Activated CD8-positive, alpha-beta memory T cell treated with anti-CD3 and anti-CD28 coated beads for 1 hour (primary cell): ENCODE results near the gene CMSS1.

Experiments
- DNase-seq, 2 donors: peaks; one replicate each; pipeline ENCODE4 v3.0.0-alpha.2; 2020; ENCODE audit warnings: low read depth in 1 of 2; ENCODE audit errors: extremely low read depth in 1 of 2

Gene CMSS1

DNA sequence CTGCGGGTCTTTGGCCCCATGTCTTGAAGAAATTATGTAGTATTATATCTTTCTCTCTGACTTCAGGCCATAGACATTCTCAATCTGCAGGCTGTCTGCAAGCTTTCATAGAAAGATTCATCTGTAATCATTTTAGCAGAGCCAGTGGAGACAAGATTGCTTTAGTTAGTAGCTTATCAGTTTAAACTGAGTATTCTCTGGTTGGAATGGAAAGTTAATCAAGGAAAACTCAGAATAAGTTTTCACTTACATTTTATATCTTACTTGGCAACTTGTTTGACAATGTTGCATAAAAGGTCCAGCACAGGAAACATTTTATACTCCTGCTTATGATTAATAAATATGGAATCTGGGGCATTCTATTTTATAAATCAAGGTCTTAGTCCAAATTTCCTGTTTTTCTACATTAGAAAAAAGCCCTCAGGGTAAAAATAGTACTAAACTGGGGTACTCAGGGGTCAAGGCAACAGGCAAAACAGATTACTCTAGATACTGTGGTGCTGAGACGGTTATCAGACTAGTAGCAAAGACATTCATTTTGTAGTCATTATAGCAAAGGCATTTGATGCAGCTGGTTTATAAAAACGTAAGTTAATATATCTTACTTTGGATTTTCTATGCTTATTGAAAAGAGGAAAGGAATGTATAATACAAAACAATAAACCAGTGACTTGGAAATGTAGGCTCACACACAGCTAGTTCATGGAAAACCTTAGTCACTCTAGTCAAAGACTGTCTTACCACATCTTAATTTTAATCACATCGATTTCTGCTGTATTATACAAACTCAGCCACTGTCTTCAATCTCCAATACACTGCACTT lies 341.9 kb downstream of the CMSS1 start:
- no peak for DNase-seq

DNA sequence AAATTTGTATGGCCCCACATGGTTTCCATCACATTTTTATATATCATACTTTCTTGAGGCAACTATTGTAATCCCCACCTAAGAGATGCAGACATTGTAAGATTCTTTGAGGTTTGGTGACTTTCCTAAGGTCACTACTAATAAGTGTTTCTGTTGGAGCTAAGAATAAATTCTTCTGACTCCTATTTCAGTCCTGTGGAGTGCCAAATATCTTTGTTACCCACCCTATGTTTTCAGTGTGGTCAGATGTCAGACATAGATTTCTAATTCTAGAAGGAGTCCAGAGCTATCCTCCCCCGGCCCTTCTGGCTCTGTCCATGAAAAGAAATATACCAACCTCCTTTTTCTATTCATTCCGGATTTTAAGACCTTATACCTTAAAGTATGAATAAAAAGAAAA lies 342.9 kb downstream of the CMSS1 start:
- no peak for DNase-seq

DNA sequence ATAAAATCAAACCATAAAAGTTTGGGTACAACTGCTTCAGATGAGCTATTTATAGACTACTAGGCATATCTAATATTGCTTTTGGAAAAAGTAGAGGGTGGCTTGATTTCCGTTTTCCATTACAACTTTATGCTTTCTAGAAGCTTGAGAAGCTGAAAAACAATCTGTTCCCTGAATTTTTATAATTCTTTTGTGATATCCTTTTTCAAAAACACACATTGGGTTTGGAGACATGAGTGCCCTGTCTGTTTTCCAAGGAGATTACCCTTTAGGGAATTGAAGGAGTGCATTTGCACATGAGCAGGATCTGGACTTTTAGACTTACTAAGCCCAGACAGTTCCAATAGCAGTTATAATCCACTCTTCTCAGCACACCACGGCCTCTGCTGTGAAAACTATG lies 346.1 kb downstream of the CMSS1 start:
- no peak for DNase-seq

DNA sequence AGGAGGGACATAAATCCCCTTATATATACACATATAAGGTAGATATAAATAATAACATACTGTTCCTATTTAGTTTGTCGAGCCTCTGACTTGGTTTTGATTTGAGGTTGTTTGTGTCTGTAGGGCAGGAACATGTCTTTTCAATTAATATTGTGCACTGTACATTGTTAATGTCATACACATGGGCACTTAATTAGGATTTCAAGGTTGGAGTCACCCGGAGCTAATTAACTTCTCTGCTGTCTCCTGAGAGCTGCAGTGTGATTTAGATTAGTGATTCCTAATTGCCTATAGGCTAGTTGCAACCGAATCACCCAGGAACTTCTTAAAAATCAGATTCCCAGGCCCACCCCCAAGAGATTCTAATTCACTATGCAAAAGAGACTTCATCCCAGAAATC lies 347.1 kb downstream of the CMSS1 start:
- no peak for DNase-seq

DNA sequence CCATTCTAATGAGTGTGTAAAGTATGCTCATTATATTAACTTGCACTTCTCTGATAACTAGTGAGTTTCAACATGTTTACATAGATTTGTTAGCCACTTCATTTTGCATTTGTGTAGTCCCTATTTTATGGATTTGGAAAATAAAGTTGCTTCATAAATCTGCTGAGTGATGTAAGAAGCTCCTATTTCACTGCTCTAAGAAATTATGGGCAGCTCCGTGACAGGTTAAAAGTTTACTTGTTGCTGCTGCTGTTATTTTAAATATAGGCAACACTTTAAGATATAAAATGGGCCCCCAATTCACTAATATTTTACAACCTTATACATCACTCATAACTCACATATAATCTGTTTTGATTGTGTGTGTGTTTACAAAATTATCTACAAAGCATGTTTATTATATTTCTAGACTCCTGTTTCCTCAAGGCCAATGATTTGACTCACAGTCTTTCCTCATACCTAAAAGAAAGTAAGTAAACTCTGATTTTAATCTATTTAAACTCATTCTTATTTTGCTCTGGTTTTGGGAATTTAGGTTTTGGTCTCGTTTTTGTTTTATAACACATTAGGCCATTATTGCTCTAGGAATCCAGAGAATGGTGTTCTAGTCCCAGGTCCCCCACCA lies 348.4 kb downstream of the CMSS1 start:
- DNase-seq: no peak

DNA sequence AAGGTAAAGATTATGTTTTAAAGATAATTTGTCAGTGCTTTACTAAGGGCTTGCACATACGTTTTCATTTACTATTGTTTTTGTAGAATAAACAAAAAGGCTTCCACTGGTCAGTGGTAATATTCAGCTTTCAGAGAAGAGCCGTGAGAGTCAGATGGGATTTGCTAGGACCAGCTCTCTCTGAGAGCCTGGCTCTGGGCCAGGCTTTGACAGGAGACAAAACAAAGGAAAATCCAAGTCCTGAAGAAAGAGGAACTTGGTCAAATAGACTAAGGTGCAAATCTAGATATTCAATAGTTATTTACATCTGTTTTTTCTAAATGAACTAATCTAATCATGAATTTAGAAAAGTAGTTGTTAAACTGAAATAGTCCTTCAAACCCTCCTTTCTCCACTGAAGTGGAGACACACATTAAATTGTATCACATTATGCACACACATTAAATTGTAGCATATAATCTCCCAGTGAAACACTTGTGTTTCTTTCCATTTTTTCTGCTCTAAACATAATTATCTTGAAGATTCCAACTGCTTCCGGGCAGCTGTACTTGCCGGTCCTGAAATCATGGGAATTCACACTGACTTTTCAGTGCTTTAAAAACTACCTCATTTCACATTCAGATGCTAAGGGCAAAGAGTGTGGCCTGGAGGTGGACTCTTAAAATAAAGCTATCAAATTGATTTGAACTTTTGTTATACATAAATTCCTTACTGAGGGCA lies 351.7 kb downstream of the CMSS1 start:
- no peak for DNase-seq

DNA sequence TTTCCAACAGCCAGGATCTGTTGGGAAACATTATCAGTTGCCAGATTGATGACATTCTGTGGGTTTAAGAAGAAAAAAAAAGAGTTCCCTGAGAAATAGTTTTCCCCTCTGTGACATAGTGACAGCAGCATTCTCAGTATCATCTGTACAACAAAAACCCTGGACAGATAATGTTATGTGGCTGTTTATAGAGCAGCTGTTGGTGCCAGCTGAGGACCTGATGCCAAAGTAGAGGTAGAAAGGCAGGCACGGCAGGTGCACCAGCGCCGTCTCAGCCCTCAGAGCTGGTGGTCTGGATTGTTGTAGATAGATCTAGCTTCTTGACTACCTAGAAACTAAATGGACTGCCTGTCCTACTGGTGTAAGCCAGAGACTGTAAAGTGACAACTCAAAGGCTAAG lies 352.8 kb downstream of the CMSS1 start:
- no peak for DNase-seq

DNA sequence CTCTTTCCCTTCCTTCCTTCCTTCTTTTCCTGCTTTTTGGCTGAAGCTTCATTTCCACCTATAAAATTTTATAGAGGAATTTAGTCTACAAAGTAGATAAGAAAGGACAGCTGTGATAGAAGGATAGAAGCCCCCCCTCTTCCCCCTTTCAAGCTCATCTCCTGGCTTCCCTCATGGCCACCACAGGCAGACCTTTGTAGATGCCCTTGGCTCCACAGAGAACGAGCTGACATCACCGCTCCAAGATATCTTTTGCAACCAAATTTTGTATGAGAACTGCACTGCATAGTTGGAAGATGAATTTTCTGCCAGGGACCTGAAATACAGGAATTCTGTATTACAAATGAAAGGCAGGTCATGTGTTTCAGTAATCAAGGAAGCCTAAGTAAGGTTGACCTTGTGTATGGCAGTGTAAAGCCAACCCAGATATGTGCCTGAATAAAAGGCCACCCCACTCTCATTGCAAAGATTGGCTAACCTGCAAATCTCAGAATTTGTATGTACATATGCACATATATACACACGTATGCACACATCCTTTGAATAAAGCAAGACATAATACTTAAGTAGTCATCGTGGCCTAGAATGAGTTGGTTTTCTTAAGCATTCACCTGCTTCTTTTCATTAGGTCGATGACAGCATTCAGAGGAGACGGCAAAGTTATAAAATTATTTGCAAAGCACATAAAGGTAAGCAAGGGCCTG lies 353.7 kb downstream of the CMSS1 start:
- DNase-seq: no peak

DNA sequence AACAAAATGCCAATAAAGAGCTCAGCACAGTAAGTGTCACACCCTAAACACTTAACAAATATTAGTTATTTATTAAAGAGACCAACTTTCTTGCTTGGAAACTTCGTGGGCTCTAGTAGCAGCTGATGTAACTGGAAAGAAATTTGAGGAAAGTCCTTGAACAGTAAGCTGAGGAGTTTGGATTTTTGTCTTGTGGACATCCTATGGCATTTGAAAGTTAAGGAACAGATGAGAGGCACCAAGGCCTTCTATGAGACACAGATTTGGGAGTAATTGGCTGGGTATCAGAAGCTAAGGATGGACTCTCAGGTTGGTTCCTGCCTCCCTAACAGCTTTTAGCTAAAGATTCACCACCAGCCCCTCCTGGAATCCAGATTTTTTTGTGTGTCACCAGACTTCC lies 356.3 kb downstream of the CMSS1 start:
- DNase-seq: no peak

DNA sequence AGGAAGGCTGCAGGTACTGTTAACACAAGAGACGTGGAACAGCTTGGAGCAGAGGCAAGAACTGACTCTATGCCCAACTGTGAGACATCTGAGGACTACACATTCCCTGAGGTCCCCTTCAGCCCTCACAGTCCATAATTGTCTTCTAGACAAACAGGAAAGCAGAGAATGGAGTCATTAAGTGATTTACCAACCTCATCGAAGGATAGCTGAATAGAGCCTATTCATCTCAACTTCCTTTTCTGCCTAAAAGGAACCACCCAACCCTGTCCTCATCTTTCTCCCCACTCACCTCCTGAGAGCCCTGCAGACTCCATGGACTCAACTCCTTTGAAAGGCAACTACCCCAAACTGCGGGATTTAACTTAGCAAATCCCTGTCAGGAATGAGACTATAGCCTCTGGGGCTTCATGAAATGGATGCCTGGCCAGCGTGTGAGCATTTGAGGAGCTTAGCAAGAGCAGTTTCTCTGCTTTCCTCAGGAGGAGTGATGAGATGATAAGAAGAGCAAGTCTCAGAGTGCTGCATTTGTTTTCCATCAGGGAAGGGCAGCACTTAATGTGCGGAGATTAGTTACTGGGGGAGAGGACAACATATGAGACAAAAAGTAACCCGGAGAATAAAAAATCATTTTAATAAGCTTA lies 358.1 kb downstream of the CMSS1 start:
- DNase-seq: no peak

DNA sequence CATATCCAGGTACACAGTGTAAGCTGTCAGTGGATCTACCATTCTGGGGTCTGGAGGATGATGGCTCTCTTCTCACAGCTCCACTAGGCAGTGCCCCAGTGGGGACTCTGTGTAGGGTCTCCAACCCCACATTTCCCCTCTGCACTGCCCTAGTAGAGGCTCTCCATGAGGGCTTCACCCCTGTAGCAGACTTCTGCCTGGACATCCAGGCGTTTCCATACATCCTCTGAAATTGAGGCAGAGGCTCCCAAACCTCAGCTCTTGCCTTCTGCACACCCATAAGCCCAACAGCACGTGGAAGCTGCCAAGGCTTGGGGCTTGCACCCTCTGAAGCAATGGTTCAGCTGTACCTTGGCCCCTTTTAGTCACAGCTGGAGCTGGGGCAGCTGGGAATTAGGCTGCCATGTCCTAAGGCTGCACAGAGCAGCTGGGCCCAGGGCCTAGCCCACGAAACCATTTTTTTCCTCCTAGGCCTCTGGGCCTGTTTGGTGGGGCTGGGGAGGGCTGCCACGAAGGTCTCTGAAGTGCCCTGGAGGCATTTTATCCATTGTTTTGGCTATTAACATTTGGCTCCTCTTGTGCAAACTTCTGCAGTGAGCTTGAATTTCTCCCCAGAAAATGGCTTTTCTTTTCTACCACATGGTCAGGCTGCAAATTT lies 362.2 kb downstream of the CMSS1 start:
- no peak for DNase-seq

DNA sequence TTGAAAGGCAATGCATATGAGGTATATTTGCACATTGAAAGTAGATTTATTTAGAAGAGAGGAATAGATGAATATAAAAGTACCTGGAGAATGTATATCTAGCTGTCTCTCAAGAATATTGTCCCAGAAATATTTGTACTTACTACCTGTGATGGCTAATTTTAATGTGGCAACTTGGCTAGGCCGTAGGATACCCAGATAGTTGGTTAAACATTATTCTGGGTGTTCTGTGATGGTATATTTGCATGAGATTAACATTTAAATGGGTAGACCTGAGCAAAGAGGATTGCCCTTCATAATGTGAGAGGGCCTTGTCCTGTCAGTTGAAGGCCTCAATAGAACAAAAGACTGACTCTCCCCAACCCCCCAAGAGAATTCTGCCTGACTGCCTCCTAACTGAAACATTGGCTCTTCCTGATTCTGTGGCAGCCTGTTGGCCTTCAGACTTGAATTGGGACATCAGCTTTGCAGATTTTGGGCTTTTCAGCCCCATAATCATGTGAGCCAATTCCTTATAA lies 366.0 kb downstream of the CMSS1 start:
- DNase-seq: no peak

DNA sequence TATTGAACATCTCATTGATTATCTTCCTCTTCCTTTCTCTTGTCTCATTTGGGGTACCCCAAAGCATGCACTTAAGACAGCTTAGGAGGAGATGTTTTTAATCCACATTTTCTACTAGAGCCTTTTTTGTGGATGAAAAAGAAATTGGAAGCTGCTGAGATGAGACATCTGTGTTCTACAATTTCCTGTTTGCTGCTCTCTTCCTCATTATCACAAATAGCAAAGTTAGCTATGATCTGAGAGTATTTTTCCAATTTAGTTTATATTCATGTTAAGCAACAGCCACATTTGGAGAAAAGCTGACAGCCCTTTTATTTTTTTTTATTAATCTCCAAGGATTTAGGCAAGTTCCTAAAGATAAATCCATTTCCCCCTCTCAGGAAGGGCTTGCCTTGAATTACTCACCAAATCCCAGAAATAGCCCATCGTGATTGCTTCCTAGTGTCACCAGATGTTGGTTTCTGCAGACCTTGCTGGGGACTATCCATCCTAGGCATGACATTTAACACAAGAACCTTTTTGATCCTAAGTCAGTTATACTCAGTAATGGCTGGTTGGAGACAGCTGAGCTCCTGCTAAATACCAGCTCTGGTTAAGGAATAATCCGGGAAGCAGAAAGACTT lies 367.4 kb downstream of the CMSS1 start:
- no peak for DNase-seq

DNA sequence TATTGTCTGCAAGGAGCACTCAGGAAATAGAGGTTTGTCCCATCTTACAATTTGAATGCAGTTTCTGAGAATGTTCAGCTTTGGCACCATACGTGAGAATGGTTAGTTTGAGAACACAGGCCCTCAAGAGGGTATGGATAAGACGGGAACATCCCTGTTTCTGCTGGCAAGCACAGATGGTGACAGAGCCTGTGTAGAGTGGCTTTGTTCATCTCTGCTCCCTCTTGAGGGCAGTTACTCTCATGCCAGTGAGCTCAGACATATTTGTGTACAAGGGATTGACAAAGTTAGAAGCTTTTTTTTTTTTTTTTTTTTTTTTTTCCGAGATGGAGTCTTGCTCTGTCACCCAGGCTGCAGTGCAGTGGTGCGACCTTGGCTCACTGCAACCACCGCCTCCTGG lies 368.2 kb downstream of the CMSS1 start:
- no peak for DNase-seq

DNA sequence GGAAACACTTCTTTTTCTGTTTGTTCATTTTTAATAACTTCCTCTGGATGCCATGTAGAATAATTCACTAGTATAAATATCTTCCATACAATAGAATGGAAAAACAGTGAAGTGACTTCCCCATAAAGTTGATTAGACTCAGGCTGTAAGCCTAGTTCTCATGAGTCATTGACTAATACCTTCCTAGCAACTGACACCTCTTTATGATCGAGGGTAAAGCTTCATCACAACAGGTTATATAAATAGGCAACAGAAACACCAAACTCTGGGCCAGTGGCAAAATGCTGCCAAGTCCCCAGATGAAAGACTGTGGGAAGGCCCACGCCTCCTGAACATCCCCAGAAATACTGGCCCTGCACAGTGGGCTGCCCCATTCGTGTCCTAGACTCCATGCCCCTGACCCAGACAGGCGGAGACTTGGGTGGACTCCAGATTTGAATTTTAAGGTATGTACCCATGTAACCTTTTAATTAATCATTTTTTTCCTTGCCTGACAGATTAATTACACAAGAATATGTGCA lies 371.8 kb downstream of the CMSS1 start:
- DNase-seq: no peak

DNA sequence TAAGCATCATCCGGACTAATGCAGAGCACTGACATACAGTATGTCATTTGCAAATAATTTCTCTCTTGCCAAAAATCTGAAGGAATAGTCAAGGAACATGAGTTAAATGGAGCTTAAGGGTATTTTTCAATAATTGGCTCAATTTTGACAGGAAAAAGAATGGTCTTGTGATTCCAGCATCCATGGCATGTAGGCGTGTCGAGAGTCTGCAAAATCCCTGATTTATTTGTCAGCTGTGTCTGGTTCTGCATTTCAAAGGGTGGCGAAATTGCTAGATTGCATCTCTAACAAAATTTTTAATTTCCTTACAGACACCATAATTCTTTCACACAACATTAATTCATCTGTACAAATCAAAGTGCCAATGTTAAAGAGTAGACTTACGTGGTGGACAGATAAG lies 377.7 kb downstream of the CMSS1 start:
- no peak for DNase-seq

DNA sequence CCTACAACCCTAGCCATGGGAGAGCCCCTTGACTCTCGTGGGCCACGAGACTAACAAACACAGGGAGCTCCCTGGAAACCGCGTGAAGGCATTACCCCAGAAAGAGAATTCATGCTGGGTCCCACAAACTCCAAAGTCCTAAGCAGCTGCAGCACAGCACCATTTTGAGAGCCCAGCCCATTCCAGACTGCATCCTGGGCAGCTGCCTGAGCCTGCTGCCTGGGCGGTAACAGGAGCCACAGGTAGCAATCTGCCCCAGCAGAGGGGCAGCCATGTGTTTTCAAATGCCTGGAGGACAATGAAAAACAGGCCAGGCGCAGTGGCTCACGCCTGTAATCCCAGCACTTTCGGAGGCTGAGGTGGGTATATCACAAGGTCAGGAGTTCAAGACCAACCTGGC lies 380.2 kb downstream of the CMSS1 start:
- no peak for DNase-seq

DNA sequence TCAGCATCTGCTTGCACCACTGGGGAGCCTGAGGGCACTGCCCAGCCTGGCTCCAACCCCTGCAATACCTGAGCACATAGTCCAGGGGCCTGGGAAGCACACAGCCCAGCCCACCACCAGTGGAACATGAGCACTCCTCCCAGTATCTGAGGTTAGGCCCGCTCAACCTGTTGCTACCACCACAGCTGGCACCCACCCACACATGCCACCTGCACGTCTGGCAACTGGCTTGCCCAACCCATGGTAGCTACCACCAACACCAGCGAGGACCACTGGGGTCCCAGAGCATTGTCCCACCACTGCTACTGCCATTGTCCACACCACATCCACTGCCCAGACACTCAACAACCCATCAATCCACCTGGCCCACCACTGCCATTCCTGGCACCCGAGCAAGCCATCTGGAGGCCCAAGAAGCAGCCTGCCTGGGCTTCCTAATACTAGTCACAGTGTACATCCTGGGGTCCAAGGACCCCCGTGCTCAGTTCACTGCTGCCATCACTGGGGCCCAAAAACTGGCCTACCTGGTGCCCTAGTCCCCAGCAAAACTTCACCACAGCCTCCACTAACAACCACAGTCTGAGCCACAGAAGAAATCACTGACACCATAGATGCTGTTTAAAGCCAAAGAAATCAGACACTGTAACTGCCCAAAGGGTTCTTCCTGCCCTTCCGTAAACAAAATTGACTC lies 381.1 kb downstream of the CMSS1 start:
- DNase-seq: no peak

DNA sequence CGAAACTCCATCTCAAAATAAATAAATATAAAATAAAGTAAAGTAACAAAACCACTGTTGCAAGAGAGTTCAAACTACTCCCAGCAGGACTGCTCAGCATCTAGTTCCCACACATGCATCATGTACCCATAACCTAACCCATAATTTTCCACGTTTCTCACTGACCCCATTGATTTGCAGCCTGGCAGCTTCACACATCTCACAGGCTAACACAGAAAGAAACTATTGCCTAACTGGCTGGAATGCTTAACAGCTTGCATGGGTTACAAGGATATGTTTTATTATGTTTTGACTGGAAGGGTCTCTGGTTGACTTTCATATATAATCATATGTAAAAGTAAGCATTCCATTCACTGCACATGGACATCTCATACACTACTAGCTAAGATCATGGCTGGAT lies 387.5 kb downstream of the CMSS1 start:
- DNase-seq: no peak
